ENCODE data around the gene ITGA2.
"Not testable (repeated sequence)": the region's sequence is repeated elsewhere in the genome, so short reads cannot be mapped to it uniquely, and the experiment has no call there.

Gene ITGA2

DNA sequence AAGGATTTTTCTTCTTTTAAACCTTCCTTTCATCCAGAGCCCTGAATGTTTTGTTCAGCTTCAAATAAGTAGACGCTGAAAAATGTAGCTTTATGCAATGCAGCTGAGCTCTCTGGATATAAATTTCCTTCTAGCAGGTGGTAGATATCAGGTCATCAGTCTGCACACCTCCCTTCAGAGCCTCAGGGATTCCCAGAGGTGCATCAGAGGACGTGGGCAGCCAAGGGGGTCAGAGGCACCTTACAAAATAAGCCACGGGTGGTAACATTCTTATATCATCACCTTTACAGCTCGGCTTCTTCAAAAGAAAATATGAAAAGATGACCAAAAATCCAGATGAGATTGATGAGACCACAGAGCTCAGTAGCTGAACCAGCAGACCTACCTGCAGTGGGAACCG is 101.1 kb downstream of the ITGA2 start:
- no peaks in the 10 kb centered on the region for H3K27me3 Mint-ChIP-seq
- peaks cover 34% of the 10 kb centered on the region for H3K36me3 Mint-ChIP-seq
- peaks cover 65% of the 10 kb centered on the region for H3K4me1 Mint-ChIP-seq
- H3K27ac Mint-ChIP-seq = no peak overlapping the region
- CTCF ChIA-PET = interaction anchor here (0.5 to 7.2 kb wide), 6 partner anchors 9 to 141 kb away, joined by 3 to 89 read pairs (median 6); no protein-coding TSS in a partner anchor
- no peak for DNase-seq
- H3K9me3 Mint-ChIP-seq = no peaks in the 10 kb centered on the region
- H3K4me3 Mint-ChIP-seq = no peak overlapping the region

DNA sequence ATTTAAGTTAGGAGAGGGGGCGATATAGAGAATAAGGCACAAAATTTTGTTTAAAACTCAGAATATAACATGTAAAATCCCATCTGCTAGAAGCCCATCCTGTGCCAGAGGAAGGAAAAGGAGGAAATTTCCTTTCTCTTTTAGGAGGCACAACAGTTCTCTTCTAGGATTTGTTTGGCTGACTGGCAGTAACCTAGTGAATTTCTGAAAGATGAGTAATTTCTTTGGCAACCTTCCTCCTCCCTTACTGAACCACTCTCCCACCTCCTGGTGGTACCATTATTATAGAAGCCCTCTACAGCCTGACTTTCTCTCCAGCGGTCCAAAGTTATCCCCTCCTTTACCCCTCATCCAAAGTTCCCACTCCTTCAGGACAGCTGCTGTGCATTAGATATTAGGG is 102.1 kb downstream of the ITGA2 start:
- Mint-ChIP-seq H3K4me1 (peaks cover 56% of the 10 kb centered on the region), H3K27me3 (no peaks in the 10 kb centered on the region), H3K4me3 (no peak overlapping the region), H3K36me3 (peaks cover 31% of the 10 kb centered on the region), H3K9me3 (no peaks in the 10 kb centered on the region), H3K27ac (peak overlapping the region; percentile 68)
- no peak for DNase-seq
- CTCF ChIA-PET = interaction anchor here (0.8 to 7.2 kb wide), 4 partner anchors 22 to 142 kb away, joined by 3 to 89 read pairs (median 10); no protein-coding TSS in a partner anchor

DNA sequence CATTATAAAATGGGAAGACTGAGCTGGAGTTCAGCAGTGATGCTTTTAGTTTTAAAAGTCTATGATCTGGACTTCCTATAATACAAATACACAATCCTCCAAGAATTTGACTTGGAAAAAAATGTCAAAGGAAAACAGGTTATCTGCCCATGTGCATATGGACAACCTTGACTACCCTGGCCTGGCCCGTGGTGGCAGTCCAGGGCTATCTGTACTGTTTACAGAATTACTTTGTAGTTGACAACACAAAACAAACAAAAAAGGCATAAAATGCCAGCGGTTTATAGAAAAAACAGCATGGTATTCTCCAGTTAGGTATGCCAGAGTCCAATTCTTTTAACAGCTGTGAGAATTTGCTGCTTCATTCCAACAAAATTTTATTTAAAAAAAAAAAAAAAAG is 103.1 kb downstream of the ITGA2 start:
- peaks cover 47% of the 10 kb centered on the region for H3K4me1 Mint-ChIP-seq
- CTCF ChIA-PET = interaction anchor here (0.8 to 7.2 kb wide), 6 partner anchors 11 to 143 kb away, joined by 3 to 89 read pairs (median 6); no protein-coding TSS in a partner anchor
- H3K9me3 Mint-ChIP-seq = no peaks in the 10 kb centered on the region
- H3K27me3 Mint-ChIP-seq = no peaks in the 10 kb centered on the region
- peaks cover 27% of the 10 kb centered on the region for H3K36me3 Mint-ChIP-seq
- H3K27ac Mint-ChIP-seq = no peak overlapping the region
- no peak for DNase-seq
- no peak overlapping the region for H3K4me3 Mint-ChIP-seq

DNA sequence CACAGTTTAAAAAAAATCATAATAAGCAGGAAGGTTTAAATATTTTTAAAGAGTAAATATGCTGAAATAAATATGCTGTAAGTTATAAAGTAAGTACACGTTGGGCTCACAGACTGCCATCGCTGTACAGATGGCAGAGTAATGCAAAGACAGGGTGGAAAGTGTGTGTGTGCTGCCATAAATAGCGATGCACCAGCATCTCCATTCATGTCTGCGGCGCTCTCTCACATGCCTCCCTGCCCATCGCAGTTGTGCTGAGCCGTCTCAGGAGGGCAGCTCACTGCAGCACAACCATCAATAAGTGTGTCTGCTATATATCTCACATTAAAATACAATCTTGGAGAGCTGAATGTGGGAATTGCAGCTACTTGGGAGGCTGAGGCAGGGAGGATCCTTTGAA is 106.1 kb downstream of the ITGA2 start:
- Mint-ChIP-seq H3K27me3 (no peaks in the 10 kb centered on the region), H3K36me3 (peaks cover 43% of the 10 kb centered on the region), H3K9me3 (no peaks in the 10 kb centered on the region), H3K4me3 (no peak overlapping the region), H3K27ac (no peak overlapping the region), H3K4me1 (peaks cover 27% of the 10 kb centered on the region)
- CTCF ChIA-PET = interaction anchor here (0.8 to 7.6 kb wide), 8 partner anchors 9 to 149 kb away, joined by 3 to 178 read pairs (median 4); partner anchors contain the start of gene ITGA2
- no peak for DNase-seq

GRCh38 chr5:53095931-53096525 is 106.9 kb downstream of the ITGA2 start:
- H3K36me3 Mint-ChIP-seq = peaks cover 42% of the 10 kb centered on the region
- peaks cover 19% of the 10 kb centered on the region for H3K4me1 Mint-ChIP-seq
- CTCF ChIA-PET = interaction anchor here (0.9 to 7.6 kb wide), 8 partner anchors 12 to 149 kb away, joined by 3 to 178 read pairs (median 4); partner anchors contain the start of gene ITGA2
- no peaks in the 10 kb centered on the region for H3K27me3 Mint-ChIP-seq
- DNase-seq = peak; percentile 82
- H3K9me3 Mint-ChIP-seq = no peaks in the 10 kb centered on the region
- no peak overlapping the region for H3K27ac Mint-ChIP-seq
- H3K4me3 Mint-ChIP-seq = no peak overlapping the region

DNA sequence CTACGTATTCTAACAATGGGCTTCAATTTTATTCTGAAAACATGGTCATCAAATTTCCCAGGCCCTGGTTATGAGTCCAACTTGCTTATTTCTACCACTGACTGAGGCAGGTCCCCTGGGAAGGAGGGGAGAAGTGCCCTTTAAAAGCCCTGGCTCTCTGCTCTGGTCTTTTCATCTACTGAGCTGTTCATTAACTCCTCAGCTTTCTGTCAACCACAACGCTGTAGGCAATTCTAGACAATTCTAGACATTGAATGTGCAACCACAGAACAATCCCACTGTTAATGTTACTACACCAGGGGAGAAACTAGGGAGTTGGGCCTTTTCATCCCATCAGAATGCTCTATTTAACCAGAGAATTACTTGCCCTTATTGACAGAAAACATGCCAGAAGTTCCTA is 110.4 kb downstream of the ITGA2 start:
- H3K36me3 Mint-ChIP-seq = peaks cover 48% of the 10 kb centered on the region

DNA sequence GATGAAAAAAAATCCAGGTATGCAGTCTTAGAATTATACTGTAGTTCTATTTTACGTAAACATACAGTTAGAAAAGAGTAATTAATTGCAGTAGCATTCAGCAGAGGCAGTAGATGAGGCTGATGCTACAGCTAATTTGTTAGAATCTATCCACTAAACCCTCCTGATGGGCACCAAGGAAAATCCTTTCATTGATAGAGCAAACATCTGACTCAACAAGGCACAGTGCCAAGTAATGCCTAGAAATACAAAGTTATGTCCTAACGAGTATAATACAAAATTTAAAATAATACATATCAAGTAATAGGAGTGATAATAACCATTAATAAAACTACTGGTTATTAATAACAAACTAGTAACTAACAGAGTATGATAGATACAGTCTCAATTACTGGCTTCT is 111.5 kb downstream of the ITGA2 start:
- H3K36me3 Mint-ChIP-seq = peaks cover 58% of the 10 kb centered on the region
- no peaks in the 10 kb centered on the region for H3K9me3 Mint-ChIP-seq
- H3K27me3 Mint-ChIP-seq = no peaks in the 10 kb centered on the region
- H3K27ac Mint-ChIP-seq = no peak overlapping the region
- CTCF ChIA-PET = interaction anchor here (1.1 to 7.6 kb wide), 2 partner anchors 17 to 154 kb away, joined by 3 to 178 read pairs; no protein-coding TSS in a partner anchor
- H3K4me3 Mint-ChIP-seq = no peak overlapping the region
- DNase-seq = no peak
- peaks cover 15% of the 10 kb centered on the region for H3K4me1 Mint-ChIP-seq

More for the DNA sequence above, 110.4 kb downstream of the ITGA2 start:
- CTCF ChIA-PET = interaction anchor here (0.6 to 7.6 kb wide), 4 partner anchors 10 to 346 kb away, joined by 3 to 178 read pairs (median 4); partner anchors contain the start of gene MOCS2
- Mint-ChIP-seq H3K4me3 (no peak overlapping the region), H3K27ac (no peak overlapping the region), H3K9me3 (no peaks in the 10 kb centered on the region), H3K4me1 (peaks cover 9% of the 10 kb centered on the region), H3K27me3 (no peaks in the 10 kb centered on the region)
- DNase-seq = no peak

- H3K4me3 Mint-ChIP-seq = no peak overlapping the region
- H3K27me3 Mint-ChIP-seq = no peaks in the 10 kb centered on the region
- H3K36me3 Mint-ChIP-seq = peaks cover 45% of the 10 kb centered on the region
- no peak for DNase-seq
- CTCF ChIA-PET = interaction anchor here (0.8 kb wide), 1 partner anchor 13 kb away, joined by 4 read pairs; no protein-coding TSS in a partner anchor
- H3K27ac Mint-ChIP-seq = no peak overlapping the region
- H3K9me3 Mint-ChIP-seq = no peaks in the 10 kb centered on the region
- H3K4me1 Mint-ChIP-seq = peaks cover 53% of the 10 kb centered on the region
These were observed 116.6 kb downstream of the ITGA2 start for GRCh38 chr5:53105611-53106300.

- H3K4me1 Mint-ChIP-seq = peaks cover 52% of the 10 kb centered on the region
These were observed 119.9 kb downstream of the ITGA2 start for GRCh38 chr5:53109056-53109442.

DNA sequence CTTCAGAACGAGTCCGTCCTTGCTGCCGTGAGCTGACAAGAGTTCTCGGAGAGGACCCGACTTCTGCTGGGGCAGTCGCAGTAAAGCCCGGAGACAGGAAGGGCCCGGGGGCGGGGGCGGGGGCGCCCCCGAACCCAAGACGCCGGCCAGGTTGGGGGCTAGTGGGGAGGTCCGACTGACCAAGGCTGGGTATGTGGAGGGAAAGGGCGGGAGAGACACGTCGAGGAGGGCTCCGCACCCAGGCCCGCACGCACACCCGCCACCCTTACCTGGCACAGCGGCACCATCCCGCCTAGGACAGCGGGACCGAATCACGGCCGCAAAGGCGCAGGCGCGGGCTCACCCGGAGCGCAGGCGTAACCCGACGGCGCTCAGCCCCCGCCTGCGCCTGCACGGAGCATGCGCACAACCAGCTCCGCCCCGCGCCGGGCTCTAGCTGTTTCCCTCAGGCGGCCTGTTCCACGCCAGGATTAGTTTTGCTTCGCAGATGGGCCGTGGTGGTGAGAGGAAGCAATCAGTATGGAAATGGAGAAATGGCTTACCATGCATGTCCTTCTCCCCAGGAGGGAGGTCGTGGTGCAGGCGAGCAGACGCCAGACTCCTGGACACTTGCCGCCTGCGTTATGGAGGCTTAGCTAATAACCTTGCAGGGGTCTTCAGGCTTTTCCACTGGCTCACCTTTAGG is 120.4 kb downstream of the ITGA2 start, which contains the start of gene MOCS2:
TSS of gene MOCS2 (minus strand) at position 315 of the 685 bp plus-strand sequence. CDS start 2,583 bp downstream, outside the sequence.
- peak; percentile 93 for DNase-seq
- CTCF ChIA-PET = interaction anchor here (0.6 to 1.3 kb wide), 6 partner anchors 9 to 167 kb away, joined by 3 to 12 read pairs (median 4); no protein-coding TSS in a partner anchor
- peaks cover 25% of the 10 kb centered on the region for H3K36me3 Mint-ChIP-seq
- no peaks in the 10 kb centered on the region for H3K27me3 Mint-ChIP-seq
- peak within 1 kb of the TSS; percentile 91 for H3K27ac Mint-ChIP-seq
- peaks cover 52% of the 10 kb centered on the region for H3K4me1 Mint-ChIP-seq
- H3K4me3 Mint-ChIP-seq = peak within 1 kb of the TSS; percentile 95
- no peaks in the 10 kb centered on the region for H3K9me3 Mint-ChIP-seq

More at GRCh38 chr5:53109056-53109442, 119.9 kb downstream of the ITGA2 start:
- CTCF ChIA-PET = interaction anchor here (0.6 to 1.3 kb wide), 4 partner anchors 10 to 166 kb away, joined by 3 to 12 read pairs (median 4); no protein-coding TSS in a partner anchor
- H3K27me3 Mint-ChIP-seq = no peaks in the 10 kb centered on the region
- peaks cover 26% of the 10 kb centered on the region for H3K36me3 Mint-ChIP-seq
- no peak for DNase-seq
- H3K27ac Mint-ChIP-seq = peak overlapping the region; percentile 91
- peak overlapping the region; percentile 95 for H3K4me3 Mint-ChIP-seq
- no peaks in the 10 kb centered on the region for H3K9me3 Mint-ChIP-seq

- no peaks in the 10 kb centered on the region for H3K9me3 Mint-ChIP-seq
- no peak for DNase-seq
- H3K4me1 Mint-ChIP-seq = peaks cover 50% of the 10 kb centered on the region
- peak overlapping the region; percentile 85 for H3K27ac Mint-ChIP-seq
- peaks cover 20% of the 10 kb centered on the region for H3K36me3 Mint-ChIP-seq
- CTCF ChIA-PET = interaction anchor here (0.7 to 1.3 kb wide), 5 partner anchors 9 to 161 kb away, joined by 3 to 12 read pairs (median 4); no protein-coding TSS in a partner anchor
- H3K4me3 Mint-ChIP-seq = peak overlapping the region; percentile 95
- no peaks in the 10 kb centered on the region for H3K27me3 Mint-ChIP-seq
These were observed 121.0 kb downstream of the ITGA2 start for GRCh38 chr5:53110156-53110555.

DNA sequence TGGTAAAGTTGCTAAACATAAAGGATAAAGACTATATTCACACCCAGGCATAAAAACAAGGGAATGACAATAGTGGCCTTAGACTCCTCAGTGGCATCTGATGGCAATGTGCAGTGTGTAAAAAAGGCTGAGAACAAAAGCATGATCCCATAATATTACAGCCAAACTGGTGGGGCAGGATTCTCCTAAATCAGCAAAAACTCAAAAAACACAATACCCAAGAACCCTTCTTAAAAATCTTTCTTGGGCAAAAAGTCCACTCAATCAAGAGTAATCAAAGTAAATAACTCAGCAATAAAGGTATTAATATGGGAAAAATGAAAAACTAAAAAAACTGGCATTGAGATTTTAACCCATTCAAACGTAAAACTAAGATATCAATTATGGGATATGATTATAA is 122.0 kb downstream of the ITGA2 start:
- H3K9me3 Mint-ChIP-seq = no peaks in the 10 kb centered on the region
- CTCF ChIA-PET = no interaction called here
- H3K27ac Mint-ChIP-seq = no peak overlapping the region

GRCh38 chr5:53112307-53112706 is 123.2 kb downstream of the ITGA2 start:
- not testable (repeated sequence) for H3K9me3 Mint-ChIP-seq, H3K4me3 Mint-ChIP-seq, H3K27ac Mint-ChIP-seq, H3K36me3 Mint-ChIP-seq, H3K27me3 Mint-ChIP-seq, DNase-seq
- peaks cover 33% of the 10 kb centered on the region for H3K4me1 Mint-ChIP-seq
- CTCF ChIA-PET = interaction anchor here (1.2 kb wide), 1 partner anchor 164 kb away, joined by 3 read pairs; no protein-coding TSS in a partner anchor

More for the DNA sequence above, 122.0 kb downstream of the ITGA2 start:
- Mint-ChIP-seq H3K36me3 (peaks cover 12% of the 10 kb centered on the region), H3K27me3 (no peaks in the 10 kb centered on the region), H3K4me1 (peaks cover 40% of the 10 kb centered on the region), H3K4me3 (peak overlapping the region; percentile 16)
- no peak for DNase-seq

Measured in activated naive CD4-positive, alpha-beta T cell treated with anti-CD3 and anti-CD28 coated beads, Interleukin-2, amount 10 ng/mL, durations not matched to agents 7 days and 5 days (primary cell).